Activated CD8-positive, alpha-beta T cell treated with anti-CD3 and anti-CD28 coated beads for 36 hours (primary cell): ENCODE measurements around the gene EHD4. TPM values are rescaled to one million over a fixed set of nuclear protein-coding genes. Genes with fewer than 3 reads are reported as not detected.

ENCODE experiments used
- ATAC-seq: fragments of 200-7000 bp; cut with Tn5 transposase; one replicate; pipeline ENCODE4 v1.10.0; 2021; ENCODE audit warnings: mild to moderate bottlenecking, moderate library complexity
- CTCF ChIA-PET: fragments of 350-600 bp; sonication (Branson Sonifier 250); formaldehyde crosslinking; loops from one replicate; lab custom pipeline; 2021; ENCODE audit warnings: antibody characterized with exemption; lab: Charles Lee
- POLR2A ChIA-PET: fragments of 350-600 bp; sonication (Branson Sonifier 250); formaldehyde crosslinking; loops from one replicate; lab custom pipeline; 2021; ENCODE audit warnings: antibody characterized with exemption; lab: Charles Lee
- DNase-seq: peaks from one replicate; pipeline ENCODE4 v3.0.0-alpha.2; 2020
- H3K27ac Mint-ChIP-seq: one replicate; pipeline ENCODE4 v1.8.0; 2021; ENCODE audit warnings: mild to moderate bottlenecking, mixed read lengths
- H3K27me3 Mint-ChIP-seq: one replicate; pipeline ENCODE4 v1.8.0; 2021; ENCODE audit warnings: mixed read lengths
- H3K36me3 Mint-ChIP-seq: one replicate; pipeline ENCODE4 v1.8.0; 2021; ENCODE audit warnings: low read depth, mixed read lengths
- H3K4me1 Mint-ChIP-seq: one replicate; pipeline ENCODE4 v1.8.0; 2021; ENCODE audit warnings: low read depth, mixed read lengths
- H3K4me3 Mint-ChIP-seq: one replicate; pipeline ENCODE4 v1.8.0; 2021; ENCODE audit warnings: mild to moderate bottlenecking, moderate library complexity, mixed read lengths
- H3K9me3 Mint-ChIP-seq: one replicate; pipeline ENCODE4 v1.8.0; 2021; ENCODE audit warnings: mixed read lengths
- intact Hi-C: fragments of 100-400 bp; cut with micrococcal nuclease; formaldehyde crosslinking; loops from one replicate; pipeline ENCODE4 v1.10.0; 2022
- total RNA-seq, 2 experiments: library from RNA; stranded (reverse); gene quantifications; one replicate each; pipeline ENCODE4 v1.2.3, GENCODE V29; 2021
- TF ChIP-seq, protein P1 (sequence below): fragments of 200-600 bp; IDR thresholded peaks from one replicate; pipeline ENCODE4 v1.8.0; 2022; ENCODE audit warnings: antibody characterized with exemption, mild to moderate bottlenecking

The EHD4 gene
- total RNA-seq, 2 experiments from 2014 or later, result 22.3 to 22.6 TPM

DNA sequence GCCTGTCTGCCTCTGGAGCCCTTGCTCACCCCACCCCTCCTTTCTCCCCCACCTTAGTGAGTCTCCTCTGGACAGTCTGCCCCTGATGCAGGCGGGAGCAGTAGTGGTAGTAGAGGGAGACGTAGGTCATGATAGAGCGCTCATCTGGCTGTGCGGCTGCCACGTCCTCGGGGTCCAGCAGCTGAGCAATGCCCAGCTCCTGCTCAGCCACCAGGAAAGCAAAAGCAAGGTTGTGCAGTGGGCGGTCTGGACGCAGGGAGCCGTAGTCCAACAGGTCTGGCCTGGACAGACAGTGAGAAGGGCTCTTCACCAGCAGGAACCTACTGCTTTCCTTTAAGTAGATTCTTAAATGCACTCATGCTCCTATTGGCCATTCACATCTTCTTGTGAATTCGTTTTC lies 85.2 kb downstream of the EHD4 start:
- ATAC-seq, result no peak

DNA sequence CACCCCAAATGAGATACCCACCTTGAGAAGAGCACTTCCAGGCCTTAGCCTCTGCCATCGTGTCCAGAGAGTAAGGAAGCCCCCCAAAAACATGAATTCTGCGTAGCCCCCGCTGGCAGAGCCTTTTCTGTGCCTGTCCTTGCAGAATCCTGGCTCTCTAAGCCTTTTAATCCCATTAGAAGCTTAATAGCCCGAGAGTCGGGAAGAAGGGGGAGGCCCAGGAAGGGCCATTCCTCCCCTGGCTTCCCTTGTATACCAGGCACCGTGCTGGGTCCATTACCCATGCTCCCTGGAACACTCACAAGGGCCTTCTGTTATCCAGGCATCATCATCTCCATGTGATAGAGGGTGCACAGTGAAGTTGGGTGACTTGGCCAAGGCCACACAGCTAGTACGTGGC lies 85.6 kb downstream of the EHD4 start:
- Mint-ChIP-seq H3K4me3 (no peak overlapping the region), H3K4me1 (peaks cover 18% of the 10 kb centered on the region), H3K9me3 (no peaks in the 10 kb centered on the region), H3K27me3 (peaks cover 3% of the 10 kb centered on the region), H3K27ac (no peak overlapping the region), H3K36me3 (no peaks in the 10 kb centered on the region)
- CTCF ChIA-PET, result interaction anchor here (1.1 to 1.3 kb wide), 2 partner anchors 75 to 112 kb away, joined by 3 read pairs; partner anchors contain the start of gene MAPKBP1
- TF ChIP-seq, protein P1, sequence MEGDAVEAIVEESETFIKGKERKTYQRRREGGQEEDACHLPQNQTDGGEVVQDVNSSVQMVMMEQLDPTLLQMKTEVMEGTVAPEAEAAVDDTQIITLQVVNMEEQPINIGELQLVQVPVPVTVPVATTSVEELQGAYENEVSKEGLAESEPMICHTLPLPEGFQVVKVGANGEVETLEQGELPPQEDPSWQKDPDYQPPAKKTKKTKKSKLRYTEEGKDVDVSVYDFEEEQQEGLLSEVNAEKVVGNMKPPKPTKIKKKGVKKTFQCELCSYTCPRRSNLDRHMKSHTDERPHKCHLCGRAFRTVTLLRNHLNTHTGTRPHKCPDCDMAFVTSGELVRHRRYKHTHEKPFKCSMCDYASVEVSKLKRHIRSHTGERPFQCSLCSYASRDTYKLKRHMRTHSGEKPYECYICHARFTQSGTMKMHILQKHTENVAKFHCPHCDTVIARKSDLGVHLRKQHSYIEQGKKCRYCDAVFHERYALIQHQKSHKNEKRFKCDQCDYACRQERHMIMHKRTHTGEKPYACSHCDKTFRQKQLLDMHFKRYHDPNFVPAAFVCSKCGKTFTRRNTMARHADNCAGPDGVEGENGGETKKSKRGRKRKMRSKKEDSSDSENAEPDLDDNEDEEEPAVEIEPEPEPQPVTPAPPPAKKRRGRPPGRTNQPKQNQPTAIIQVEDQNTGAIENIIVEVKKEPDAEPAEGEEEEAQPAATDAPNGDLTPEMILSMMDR, result no peak
- DNase-seq (no peak), ATAC-seq (no peak)
- intact Hi-C loops, result no loop called here
- POLR2A ChIA-PET, result no interaction called here

More for the DNA sequence above, 85.2 kb downstream of the EHD4 start:
- ChIA-PET CTCF (interaction anchor here (1.1 to 1.3 kb wide), 3 partner anchors 16 to 113 kb away, joined by 3 to 4 read pairs (median 3); partner anchors contain the start of gene MAPKBP1), POLR2A (no interaction called here)
- Mint-ChIP-seq H3K36me3 (no peaks in the 10 kb centered on the region), H3K4me3 (no peak overlapping the region), H3K9me3 (no peaks in the 10 kb centered on the region), H3K27me3 (peaks cover 3% of the 10 kb centered on the region), H3K4me1 (peaks cover 18% of the 10 kb centered on the region), H3K27ac (no peak overlapping the region)
- intact Hi-C loops, result no loop called here
- TF ChIP-seq, protein P1, result no peak
- no peak for DNase-seq

DNA sequence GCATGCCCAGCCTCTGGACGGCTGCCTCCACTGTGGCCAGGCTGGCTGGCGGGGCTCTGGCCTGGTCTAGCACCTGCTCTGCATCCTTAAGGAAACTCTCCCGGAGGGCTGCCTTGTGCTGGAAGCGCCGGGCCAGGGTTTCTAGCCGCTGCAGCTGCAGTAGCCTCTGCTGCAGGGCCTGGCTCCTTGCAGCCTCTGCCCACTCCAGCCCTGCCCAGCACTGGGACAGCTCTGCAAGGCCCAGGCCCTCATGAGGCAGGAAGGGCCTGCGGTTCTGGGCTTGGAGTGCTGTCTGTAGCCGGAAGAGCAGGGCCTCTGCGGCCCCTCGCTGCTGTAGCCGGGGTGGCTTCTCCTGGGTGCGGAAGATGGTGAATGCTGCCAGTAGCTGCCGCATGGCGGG lies 86.5 kb downstream of the EHD4 start:
- intact Hi-C loops, result no loop called here
- Mint-ChIP-seq H3K4me3 (no peak overlapping the region), H3K9me3 (no peaks in the 10 kb centered on the region), H3K27ac (no peak overlapping the region), H3K4me1 (peaks cover 22% of the 10 kb centered on the region), H3K27me3 (peaks cover 9% of the 10 kb centered on the region), H3K36me3 (no peaks in the 10 kb centered on the region)
- ATAC-seq, result no peak
- CTCF ChIA-PET, result interaction anchor here (1.1 to 1.3 kb wide), 2 partner anchors 74 to 111 kb away, joined by 3 read pairs; partner anchors contain the start of gene MAPKBP1
- POLR2A ChIA-PET, result no interaction called here
- TF ChIP-seq, protein P1, result no peak
- DNase-seq, result no peak

DNA sequence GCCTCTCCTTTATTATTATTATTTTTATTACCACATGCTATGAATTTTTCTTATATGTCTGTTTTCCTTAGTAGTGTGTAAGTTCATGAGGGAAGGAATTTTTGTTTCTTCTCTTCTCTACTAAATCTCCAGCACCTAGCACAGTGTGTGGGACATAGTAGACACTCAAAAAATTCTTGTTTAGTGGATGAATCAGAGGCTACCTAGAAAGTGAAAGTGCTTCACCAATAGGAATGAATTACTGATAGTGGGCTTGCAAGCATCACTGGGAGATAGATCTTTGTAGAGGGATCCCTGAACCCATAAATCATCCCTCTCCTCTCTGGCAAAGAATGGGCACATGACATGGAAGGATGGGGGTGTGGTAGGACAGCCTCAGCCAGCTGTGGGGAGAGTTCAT lies 87.0 kb downstream of the EHD4 start:
- H3K4me3 Mint-ChIP-seq, result no peak overlapping the region
- H3K4me1 Mint-ChIP-seq, result peaks cover 22% of the 10 kb centered on the region
- POLR2A ChIA-PET, result no interaction called here
- H3K9me3 Mint-ChIP-seq, result no peaks in the 10 kb centered on the region
- intact Hi-C loops, result no loop called here
- H3K27me3 Mint-ChIP-seq, result peaks cover 14% of the 10 kb centered on the region
- CTCF ChIA-PET, result no interaction called here
- DNase-seq (no peak), ATAC-seq (no peak)
- no peak overlapping the region for H3K27ac Mint-ChIP-seq
- TF ChIP-seq, protein P1, result no peak
- H3K36me3 Mint-ChIP-seq, result no peaks in the 10 kb centered on the region

DNA sequence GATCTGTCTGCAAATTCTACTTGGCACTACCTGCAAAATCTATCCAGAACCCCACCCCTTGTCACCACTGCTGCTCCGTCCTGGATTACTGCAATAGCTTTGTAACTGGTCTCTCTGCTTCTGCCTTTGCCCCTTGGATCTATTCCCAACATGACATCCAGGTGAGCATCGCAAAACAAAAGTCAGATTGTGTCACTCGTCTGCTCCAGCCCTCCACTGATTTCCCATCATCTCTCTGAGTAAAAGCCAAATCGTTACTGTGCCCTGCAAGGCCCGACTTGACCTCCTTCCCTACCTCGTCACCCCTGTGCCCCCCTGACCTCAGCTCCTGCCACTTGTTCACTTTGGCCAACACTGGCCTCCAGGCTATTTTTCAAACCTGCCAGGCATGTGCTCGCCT lies 87.9 kb downstream of the EHD4 start:
- ChIA-PET POLR2A (no interaction called here), CTCF (interaction anchor here (0.6 kb wide), 1 partner anchor 183 kb away, joined by 4 read pairs; no protein-coding TSS in a partner anchor)
- H3K27me3 Mint-ChIP-seq, result peaks cover 14% of the 10 kb centered on the region
- intact Hi-C loops, result no loop called here
- H3K27ac Mint-ChIP-seq, result no peak overlapping the region
- H3K4me1 Mint-ChIP-seq, result peaks cover 22% of the 10 kb centered on the region
- no peak for ATAC-seq
- no peak overlapping the region for H3K4me3 Mint-ChIP-seq
- DNase-seq, result no peak
- H3K9me3 Mint-ChIP-seq, result no peaks in the 10 kb centered on the region
- H3K36me3 Mint-ChIP-seq, result no peaks in the 10 kb centered on the region
- TF ChIP-seq, protein P1, result no peak
